T-helper 2 cell treated with Interferon-gamma antibody and Interleukin-4, amounts not matched to agents 100 ng/mL and 5 ng/mL, for 36 hours (primary cell): ENCODE data around the gene IL7R. TPM values are rescaled to one million over a fixed set of nuclear protein-coding genes. Genes with fewer than 3 reads are reported as not detected.
"Not testable (repeated sequence)": the region's sequence is repeated elsewhere in the genome, so short reads cannot be mapped to it uniquely, and the experiment has no call there.

Experiments used
- intact Hi-C: fragments of 100-400 bp; cut with micrococcal nuclease; formaldehyde crosslinking; loops from one replicate; pipeline ENCODE4 v1.15.1; 2023
- total RNA-seq: library from RNA; stranded (reverse); gene quantifications from 2 replicates; pipeline ENCODE4 v1.2.3, GENCODE V29; 2022

The IL7R gene
- total RNA-seq, 1 donor from 2014 or later, result 128 TPM

DNA sequence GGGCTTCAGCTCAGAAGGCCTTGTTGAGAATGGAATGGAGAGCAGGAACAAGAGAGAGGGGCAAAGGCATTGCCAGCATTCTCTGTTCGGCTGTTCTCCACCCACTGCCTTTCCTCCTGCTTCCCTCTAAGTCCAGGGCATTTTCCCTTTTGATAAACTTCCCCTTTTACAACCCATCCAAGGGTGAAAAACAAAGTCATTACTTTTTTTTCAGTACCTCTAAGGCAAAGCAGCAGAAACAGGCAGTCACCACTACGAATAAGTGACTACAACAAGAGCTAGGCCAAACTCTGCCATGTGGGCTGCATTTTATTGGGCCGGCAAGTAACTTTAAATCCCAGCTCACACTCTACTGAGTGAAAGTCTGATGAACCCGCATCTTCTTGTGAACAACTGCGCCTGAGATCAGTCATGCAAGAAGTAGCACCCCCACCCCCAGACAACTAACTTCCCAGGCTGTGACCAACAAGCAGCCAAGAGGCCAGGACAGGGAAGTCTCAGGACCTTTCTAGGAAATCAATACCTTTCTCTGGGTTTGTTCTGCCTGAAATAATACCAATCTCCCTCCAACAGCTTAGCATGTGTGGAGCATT lies 13.1 kb downstream of the IL7R start:
- intact Hi-C loops, result no loop called here

DNA sequence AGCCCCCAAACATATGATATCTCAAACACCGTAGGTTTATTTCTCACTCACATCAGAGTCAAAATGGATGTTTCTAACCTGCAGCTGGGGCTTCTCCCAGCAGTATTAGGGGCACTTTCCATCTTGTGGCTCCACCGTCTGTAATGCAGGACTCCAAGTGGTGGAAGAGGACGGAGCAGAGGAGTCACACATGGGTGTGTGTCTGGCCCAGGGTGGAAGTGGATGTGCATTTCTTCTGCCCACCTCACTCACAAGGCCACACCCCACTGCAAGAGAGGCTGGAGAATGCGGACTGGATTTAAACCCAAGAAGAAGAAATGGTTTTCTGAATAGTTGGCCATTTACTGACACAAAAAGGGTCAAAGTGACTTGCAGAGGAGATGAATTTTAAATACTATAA lies 13.9 kb downstream of the IL7R start:
- intact Hi-C loops, result no loop called here

DNA sequence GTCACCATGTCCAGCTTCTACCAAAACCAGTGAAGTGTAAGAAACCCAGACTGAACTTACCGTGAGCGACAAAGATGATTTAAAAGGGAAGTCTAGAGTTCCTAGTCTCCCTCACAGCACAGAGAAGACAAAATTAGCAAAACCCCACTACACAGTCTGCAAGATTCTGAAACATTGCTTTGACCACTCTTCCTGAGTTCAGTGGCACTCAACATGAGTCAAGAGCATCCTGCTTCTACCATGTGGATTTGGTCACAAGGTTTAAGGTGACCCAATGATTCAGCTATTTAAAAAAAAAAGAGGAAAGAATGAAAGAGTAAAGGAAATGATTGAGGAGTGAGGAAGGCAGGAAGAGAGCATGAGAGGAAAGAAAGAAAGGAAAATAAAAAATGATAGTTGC lies 19.8 kb downstream of the IL7R start:
- intact Hi-C loops, result loop anchor here (2.0 kb wide), 1 partner anchor 18 kb away; no protein-coding TSS in a partner anchor

DNA sequence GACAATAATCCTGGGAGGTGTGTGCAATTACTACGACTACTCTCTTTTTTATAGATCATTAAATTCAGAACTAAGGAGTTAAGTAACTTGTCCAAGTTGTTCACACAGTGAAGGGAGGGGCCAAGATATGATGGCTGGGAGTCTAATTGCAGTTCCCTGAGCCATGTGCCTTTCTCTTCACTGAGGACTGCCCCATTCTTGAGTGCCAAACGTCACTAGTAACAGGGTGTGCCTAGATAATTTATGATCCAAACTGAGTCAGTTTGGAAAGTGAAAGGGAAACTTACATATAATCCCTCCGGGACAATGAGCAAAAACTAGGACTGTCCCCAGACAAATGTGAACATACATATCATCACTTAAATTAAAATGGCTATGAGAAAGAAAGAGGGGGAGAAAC lies 20.2 kb downstream of the IL7R start:
- intact Hi-C loops, result loop anchor here (2.0 kb wide), 1 partner anchor 18 kb away; no protein-coding TSS in a partner anchor

DNA sequence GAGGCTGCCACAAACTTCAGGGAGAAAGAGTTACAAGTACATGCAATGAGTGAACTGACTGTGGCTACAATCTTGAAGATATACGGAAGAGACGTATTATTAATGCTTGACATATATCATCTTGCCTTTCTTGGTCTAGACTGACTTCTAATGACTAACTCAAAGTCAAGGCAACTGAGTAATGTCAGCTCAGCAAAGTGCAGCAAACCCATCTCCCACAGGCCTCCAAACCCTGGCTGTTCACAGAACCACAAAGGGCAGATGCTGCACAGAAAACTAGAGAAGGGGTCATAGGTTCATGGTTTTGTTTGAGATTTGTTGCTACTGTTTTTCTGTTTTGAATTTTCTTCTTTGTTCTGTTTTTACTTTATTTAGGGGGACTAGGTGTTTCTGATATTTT lies 21.0 kb downstream of the IL7R start:
- intact Hi-C loops, result loop anchor here (2.0 kb wide), 1 partner anchor 19 kb away; no protein-coding TSS in a partner anchor

DNA sequence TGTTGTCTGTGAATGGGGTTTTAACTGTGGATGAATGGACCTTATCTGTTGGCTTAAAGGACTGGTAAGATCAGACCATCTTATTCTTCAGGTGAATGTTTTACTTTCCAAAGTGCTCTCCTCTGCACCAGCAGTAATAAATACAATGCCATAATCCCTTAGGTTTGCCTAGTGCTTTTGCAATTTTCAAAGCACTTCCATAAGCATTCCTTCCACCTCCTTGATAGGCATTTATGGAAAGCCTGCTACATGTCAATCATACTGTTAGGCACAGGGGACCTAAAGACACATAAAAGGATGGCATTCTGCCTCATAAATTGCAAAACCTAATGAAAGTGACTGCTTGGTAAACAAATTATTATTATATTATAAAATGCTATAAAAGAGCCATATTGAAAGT lies 21.4 kb downstream of the IL7R start:
- intact Hi-C loops, result no loop called here

DNA sequence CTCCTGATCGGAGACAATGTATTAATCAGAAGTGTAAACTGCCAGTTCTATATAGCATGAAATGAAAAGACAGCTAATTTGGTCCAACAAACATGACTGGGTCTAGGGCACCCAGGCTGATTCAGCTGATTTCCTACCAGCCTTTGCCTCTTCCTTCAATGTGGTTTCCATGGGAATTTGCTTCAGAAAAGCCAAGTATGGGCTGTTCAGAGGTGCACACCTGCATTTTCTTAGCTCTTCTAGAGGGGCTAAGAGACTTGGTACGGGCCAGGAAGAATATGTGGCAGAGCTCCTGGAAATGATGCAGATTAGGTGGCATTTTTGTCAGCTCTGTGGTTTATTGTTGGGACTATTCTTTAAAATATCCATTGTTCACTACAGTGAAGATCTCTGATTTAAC lies 22.4 kb downstream of the IL7R start:
- intact Hi-C loops, result no loop called here

DNA sequence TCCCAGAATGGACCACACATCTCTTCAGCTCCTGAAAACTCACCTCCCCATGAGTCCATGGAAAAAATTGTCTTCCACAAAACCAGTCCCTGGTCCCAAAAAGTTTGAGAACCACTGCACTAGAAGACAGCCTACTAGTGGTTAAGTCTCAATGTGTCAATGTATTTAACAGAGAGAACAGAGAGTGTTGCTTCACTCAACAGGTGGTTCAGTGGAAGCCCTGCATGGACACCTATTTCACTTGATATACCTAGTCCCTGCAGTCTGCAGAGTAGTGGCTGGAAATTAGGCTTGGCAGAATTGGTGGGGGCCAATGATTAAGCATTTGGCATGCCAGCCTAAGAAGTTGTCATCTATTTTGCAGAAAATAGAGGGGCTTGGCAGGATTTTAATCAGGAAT lies 23.0 kb downstream of the IL7R start:
- intact Hi-C loops, result no loop called here

DNA sequence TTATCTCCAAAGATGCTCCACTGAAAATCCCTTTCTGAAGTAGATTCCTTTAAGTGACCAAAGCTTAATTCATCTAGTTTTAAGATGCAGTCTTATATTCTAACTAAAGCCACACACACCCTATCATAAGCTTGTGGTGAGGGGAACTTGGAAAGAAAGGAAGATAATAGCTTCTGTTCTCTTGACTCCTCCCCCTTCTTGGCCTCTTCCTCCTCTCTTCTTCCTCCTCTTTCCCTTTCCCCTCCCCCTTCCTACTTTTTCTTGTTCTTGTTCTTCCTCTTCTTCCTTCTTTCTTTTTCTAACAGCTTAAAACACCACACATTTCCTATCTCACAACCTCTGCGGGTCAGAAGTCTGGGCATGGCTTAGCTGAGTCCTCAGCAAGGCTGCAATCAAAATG lies 23.5 kb downstream of the IL7R start:
- intact Hi-C loops, result no loop called here

DNA sequence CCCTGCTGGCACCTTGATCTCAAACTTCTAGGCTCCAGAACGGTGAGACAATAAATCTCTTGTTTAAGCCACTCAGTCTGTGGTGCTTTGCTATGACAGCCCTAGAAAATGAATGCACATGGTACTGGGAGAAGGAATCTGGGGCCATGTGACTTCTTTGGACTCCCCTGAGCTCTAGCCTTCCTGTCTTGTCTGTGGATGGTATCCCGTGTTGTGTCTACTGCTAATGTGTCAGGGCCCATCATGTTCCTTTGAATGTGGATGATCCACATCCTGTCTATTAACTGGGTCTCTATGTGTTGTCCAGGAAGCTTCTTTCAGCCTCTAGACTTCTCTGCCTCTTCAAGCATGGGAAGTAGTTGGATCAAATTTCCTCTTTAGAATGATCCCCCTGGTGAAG lies 25.1 kb downstream of the IL7R start:
- intact Hi-C loops, result no loop called here

DNA sequence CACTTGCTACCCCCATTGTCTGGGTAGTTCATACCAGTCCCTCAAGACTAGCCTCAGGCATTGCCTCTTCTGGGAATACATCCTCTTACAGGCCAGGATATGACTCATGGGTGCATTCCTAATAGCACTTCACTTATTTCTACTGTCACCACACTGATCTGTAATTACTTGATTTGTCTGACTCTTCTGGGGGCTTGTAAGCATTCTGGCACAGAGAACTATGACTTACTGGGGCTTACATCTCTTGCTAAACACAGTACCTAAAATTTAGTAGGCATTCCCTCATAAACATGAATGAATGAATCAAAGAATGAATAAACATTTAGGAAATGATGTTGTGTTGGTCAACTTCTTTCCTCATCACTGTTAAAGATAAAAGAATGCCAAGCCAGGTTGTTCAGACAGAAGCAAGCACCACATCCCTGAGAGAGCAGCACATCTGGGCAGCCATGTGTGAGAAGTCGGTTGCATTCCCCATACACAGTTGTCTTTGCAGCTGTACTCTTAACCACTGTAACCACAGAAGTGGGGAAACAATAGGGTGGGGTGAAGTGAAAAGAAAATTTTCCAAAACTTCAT lies 27.6 kb downstream of the IL7R start:
- intact Hi-C loops, result loop anchor here (2.0 kb wide), 1 partner anchor 19 kb away; no protein-coding TSS in a partner anchor

DNA sequence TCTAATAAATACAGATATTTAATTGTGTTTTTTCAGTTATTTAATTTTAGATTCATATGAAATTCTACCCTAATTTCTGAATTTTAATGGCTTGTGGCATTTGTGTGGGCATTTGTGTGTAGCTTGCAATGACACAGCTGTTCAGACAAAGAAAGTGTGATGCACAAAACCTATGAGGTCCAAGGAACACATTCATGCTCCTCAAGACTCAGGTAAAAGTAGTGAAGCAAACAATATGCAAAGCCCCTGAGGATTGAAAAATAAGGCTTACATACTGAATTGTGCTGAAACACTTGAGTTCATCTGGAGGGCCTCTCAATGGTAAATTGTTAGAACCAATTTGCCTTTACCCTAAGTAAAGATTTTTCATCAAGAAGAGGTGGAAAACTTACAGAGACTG lies 28.1 kb downstream of the IL7R start:
- intact Hi-C loops, result loop anchor here (2.0 kb wide), 1 partner anchor 18 kb away; no protein-coding TSS in a partner anchor

DNA sequence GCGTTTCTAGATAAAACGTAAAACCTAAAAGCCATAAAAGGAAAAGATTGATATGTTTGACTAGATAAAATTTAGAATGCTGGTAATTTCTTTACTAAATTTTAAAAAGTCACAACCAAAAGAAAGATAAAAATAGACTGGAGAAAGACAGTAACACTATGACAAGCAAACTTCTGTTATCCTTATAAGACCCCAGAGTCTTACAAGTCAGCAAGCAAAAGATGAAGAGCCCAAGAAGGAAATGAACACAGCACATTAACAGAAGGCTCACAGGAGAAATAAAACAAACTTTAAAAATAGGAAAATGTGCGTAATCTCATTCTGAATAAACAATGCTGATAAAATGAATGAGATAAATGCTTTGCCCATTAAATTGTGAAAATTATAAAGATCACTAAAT lies 29.7 kb downstream of the IL7R start:
- intact Hi-C loops, result no loop called here

DNA sequence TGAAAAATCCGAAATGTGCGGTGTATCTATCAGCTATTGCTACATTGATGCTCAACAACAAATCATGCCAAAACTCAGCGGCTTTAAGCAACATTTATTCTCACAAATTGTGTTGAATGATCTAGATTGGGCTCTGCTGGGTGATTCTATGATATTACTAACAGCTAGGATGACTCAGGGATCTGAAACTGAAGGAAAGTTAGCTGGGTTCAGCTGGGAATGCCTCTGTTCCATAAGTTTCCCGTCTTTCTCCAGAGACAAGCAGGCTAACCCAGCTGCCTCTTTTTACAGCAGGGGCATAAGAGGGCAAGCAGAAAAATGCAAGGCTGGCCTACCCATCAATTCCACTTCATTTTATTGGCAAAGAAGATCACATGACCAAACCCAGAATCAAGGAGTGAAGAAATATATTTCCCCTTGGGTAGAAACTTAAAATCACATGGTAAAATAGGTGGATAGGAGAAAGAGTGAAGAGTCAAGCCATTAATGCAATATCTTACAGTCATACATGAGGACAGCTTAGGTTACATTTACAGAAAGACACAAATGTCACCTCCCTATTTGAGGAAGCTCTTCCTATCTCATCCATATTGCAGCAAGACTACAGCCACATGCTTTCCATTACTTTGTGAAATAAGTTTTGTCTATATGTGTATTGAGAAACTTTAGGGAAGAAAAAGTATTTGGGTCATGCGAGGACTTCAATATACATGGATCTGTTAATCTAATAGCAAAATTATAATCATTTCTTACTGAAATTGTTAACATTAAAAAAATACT lies 30.8 kb downstream of the IL7R start:
- intact Hi-C loops, result no loop called here

DNA sequence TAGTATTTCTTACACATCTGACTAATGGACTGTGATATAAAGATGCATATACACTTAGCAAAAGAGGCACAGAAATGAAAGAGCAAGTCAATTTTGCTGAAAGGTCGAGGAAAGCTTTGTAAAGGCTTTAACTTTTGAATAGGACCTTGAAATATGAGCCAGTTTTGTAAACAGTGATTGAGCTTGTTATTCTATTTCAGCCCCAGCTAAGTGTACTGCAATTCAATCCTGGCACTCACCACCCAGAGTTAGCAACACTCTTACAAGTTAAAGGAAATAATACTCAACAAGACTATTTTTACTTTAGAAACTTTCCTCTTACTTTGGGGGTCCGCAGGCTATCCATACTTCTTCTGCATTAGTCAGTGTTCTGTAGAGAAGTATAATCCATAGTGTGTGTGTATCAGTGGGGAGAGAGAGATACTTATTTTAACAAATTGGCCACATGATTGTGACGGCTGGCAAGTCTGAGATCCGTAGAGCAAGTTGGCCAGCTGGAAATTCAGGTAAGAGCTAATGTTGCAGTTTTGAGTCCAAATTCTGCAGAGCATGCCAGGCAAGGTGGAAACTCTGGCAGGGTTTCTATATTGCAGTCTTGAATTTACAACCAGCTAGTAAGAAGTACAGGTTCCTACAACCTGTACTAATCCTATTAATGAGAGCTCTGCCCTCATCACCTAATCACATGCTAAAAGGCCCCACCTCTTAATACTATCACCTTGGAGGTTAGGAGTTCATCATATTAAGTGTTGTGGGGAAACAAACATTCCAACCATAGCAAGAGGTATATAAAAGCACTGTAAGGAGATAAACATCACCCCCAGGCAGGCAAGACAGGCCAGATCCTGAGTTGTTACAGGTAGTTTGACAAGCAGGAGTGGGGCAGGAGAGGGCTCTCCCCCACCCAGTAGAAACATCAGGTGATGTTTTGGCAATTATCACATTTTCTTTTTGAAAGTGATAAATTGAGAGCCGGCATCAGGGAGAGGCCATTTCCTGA lies 33.6 kb downstream of the IL7R start:
- intact Hi-C loops, result no loop called here

DNA sequence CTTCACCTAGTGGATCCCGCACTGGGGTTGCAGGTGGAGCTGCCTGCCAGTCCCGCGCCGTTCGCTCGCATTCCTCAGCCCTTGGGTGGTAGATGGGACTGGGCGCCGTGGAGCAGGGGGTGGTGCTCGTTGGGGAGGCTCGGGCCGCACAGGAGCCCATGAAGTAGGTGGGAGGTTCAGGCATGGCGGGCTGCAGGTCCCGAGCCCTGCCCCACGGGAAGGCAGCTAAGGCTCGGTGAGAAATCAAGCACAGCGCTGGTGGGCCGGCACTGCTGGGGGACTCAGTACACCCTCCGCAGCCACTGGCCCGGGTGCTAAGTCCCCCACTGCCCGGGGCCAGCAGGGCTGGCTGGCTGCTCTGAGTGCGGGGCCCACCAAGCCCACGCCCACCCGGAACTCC lies 36.1 kb downstream of the IL7R start:
- intact Hi-C loops, result not testable (repeated sequence)

DNA sequence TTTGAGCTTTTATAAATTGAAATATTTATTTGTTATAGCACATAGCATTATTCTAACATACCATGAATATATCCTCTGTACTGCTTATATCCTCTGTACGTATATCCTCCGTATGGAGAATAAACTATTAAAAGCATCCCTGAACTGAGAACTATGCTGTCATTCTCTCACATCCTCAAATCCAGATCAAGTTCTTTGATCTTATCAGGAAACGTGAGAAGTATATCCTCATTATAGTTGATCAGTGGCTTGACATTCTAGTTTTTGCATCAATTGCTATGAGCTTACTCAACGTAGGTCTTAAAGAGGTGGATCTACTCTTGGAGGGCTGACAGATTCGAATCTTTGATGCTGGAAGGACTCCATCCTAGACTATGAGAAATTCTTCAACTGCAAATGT lies 37.4 kb downstream of the IL7R start:
- intact Hi-C loops, result no loop called here

DNA sequence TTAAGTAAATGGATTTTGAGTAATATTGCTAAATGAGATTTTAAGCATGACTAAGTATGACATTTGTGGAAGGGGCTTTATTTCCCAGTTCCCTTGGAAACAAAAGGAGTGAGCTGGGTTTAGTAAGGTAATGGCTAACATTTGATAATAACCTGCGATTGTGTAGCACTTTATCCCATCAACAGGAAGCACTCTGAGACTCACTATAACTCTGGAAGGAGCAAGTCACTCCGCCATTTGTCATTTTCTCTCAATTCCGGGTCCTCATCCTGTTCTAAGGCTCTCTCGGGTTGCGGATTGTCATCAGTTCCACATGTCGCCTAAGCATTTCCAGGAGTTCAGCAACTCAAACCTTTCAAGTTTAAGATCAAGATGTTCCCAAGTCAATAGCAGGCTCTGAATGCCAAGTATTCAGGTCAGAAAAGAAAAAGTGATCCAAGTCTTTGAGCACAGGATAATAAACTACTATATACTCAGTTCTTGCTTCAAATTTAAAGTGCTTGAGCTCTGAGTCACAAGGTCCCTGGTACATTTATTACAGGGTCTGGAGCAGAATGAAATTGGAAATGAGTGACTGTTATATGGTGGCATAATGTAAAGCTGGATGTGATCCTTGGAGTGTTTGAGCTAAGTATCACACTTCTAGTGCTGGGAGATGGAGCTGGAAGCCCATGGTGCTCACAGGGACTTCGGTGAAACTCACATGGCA lies 42.4 kb downstream of the IL7R start:
- intact Hi-C loops, result no loop called here

DNA sequence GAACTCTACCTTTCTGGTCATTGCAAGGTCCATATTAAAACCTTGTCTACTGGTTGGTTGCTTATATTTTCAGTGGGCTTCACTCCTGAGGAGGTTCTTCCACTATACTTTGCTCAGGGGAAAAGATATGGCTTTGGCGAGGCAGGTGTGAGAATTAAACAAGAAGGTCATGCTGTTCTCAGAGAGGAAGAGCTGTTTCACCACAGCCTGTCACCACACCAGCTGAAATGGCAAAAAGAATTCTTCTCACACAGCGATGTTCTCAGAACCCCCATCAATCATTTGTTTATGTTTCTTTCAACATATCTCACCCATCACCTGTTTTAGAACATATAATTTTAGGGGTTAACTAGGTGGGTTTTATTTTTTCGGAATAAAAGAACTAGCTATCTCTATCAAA lies 43.1 kb downstream of the IL7R start:
- intact Hi-C loops, result loop anchor here (5.0 kb wide), 2 partner anchors 62 to 227 kb away; no protein-coding TSS in a partner anchor

DNA sequence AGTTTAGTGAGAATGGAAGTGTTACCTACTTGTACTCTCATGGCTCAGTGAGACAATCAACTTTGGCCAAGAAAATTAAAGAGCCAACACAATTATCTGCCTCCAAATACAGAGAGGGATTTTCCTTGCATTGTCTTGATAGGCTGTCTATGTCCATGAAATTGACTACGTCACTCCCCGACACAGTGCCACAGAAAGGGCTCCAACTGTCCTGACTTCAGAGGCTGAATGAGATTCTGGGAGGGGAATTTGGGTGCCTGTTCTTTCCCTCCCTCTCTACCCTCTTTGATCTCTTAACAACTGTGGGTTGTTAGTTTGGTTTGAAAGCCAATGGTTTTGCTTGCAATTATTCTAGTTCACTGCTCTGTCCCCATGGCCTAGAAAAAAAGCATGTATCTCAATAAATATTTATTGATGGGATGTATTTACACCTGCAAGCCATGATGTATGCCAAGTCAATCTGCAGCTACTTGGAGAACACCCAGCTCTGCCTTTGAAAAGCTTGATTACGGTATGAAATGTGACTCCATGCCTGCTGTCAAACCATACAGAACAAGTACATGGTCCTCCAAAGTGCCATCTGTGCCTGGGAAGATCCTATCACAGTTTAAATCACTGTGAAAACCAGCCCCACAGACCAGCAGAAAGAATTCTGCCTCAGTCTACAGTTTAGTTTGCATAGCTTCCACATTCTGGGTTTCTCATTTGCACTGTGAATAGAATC lies 44.4 kb downstream of the IL7R start:
- intact Hi-C loops, result loop anchor here (5.0 kb wide), 2 partner anchors 64 to 229 kb away; no protein-coding TSS in a partner anchor
